HCT116 (cell line): Measurements from ENCODE around the gene PGAP3. TPM values are rescaled to one million over a fixed set of nuclear protein-coding genes. Genes with fewer than 3 reads are reported as not detected.

ENCODE experiments used
- ATAC-seq: fragments of 200-7000 bp; cut with Tn5 transposase; 2 replicates; pipeline ENCODE4 v1.9.1; 2020; ENCODE audit warnings: mild to moderate bottlenecking, moderate library complexity
- Bru-seq: library from RNA; stranded (reverse); fragments of 400-500 nt; gene quantifications from one replicate; lab custom pipeline; 2021; lab: Mats Ljungman, UMichigan
- BruChase-seq, 2 experiments: library from RNA; stranded (reverse); fragments of 400-500 nt; gene quantifications; one replicate each; lab custom pipeline; 2021; lab: Mats Ljungman, UMichigan
- BruUV-seq: library from RNA; stranded (reverse); fragments of 400-500 nt; replicated peaks from 2 replicates; lab custom pipeline; 2021; lab: Mats Ljungman, UMichigan
- CTCF ChIA-PET: fragments of 300-600 bp; sonication (Branson Sonifier 250); formaldehyde crosslinking; loops from one replicate; lab custom pipeline; 2021; ENCODE audit warnings: antibody characterized with exemption; lab: Charles Lee
- POLR2A ChIA-PET: fragments of 300-600, 350-600 bp; sonication (Branson Sonifier 250); formaldehyde crosslinking; loops from one replicate; lab custom pipeline; 2021; ENCODE audit warnings: antibody characterized with exemption; lab: Charles Lee
- RAD21 ChIA-PET, 2 experiments: fragments of 300-600 bp; sonication (Branson Sonifier 250); formaldehyde crosslinking; loops; one replicate each; lab custom pipeline; 2023; ENCODE audit warnings: low total read pairs in 2 of 2; ENCODE audit not compliant: uncharacterized antibody in 2 of 2, unreplicated experiment in 2 of 2, low non-redundant PET in 1 of 2; lab: Charles Lee
- DNase-seq: peaks from one replicate; pipeline ENCODE4 v3.0.0-alpha.2; 2010; ENCODE audit warnings: low read depth, low spot score
- H2AFZ ChIP-seq: fragments of 200-600 bp; shearing (Covaris generic), sonication (generic); 2 replicates; pipeline ENCODE4 v1.6.1; 2017; ENCODE audit warnings: low read depth, mixed run types, mixed read lengths, antibody characterized with exemption, low read length; ENCODE audit not compliant: poor library complexity, severe bottlenecking
- H3K27ac ChIP-seq: 2 replicates; pipeline ENCODE4 v1.5.1; 2012; ENCODE audit warnings: low read depth, low read length
- H3K27me3 ChIP-seq: fragments of 200-600 bp; sonication (generic); 2 replicates; pipeline ENCODE4 v1.6.1; 2016; ENCODE audit warnings: mixed run types, low read length, mixed read lengths; ENCODE audit not compliant: insufficient read depth
- H3K36me3 ChIP-seq, 2 experiments: fragments of 200-500 bp in 1 of 2; fragments of 200-600 bp in 1 of 2; sonication (Bioruptor generic) in 1 of 2; sonication (generic) in 1 of 2; 2 replicates each; pipeline versions ENCODE4 v1.5.1 to v1.6.1; 2014 to 2016; ENCODE audit warnings: low read length in 2 of 2, inconsistent platforms in 1 of 2, mixed read lengths in 1 of 2, mixed run types in 1 of 2; ENCODE audit not compliant: insufficient read depth in 2 of 2, control insufficient read depth in 1 of 2
- H3K4me1 ChIP-seq, 2 experiments: fragments of 200-600 bp in 1 of 2; sonication (generic) in 1 of 2; 2 replicates each; pipeline versions ENCODE4 v1.5.1 to v1.6.1; 2012 to 2017; ENCODE audit warnings: low read length in 2 of 2, inconsistent platforms in 1 of 2, mild to moderate bottlenecking in 1 of 2, mixed read lengths in 1 of 2, mixed run types in 1 of 2, moderate library complexity in 1 of 2; ENCODE audit not compliant: insufficient read depth in 2 of 2, control insufficient read depth in 1 of 2
- H3K4me2 ChIP-seq: fragments of 200-600 bp; sonication (generic); 2 replicates; pipeline ENCODE4 v1.6.1; 2017; ENCODE audit warnings: mixed run types, low read length, mixed read lengths
- H3K4me3 ChIP-seq, 2 experiments: fragments of 200-600 bp in 1 of 2; sonication (generic) in 1 of 2; replicated peaks in 1 of 2; 2 replicates each; pipeline ENCODE4 v1.5.1; 2011 to 2016; ENCODE audit warnings: low read length in 2 of 2, control low read depth in 1 of 2, low read depth in 1 of 2, mild to moderate bottlenecking in 1 of 2, mixed read lengths in 1 of 2, mixed run types in 1 of 2
- H3K79me2 ChIP-seq: fragments of 200-600 bp; sonication (generic); 2 replicates; pipeline ENCODE4 v1.6.1; 2017; ENCODE audit warnings: mild to moderate bottlenecking, mixed run types, low read length, moderate library complexity, mixed read lengths; ENCODE audit not compliant: insufficient read depth
- H3K9ac ChIP-seq: fragments of 200-600 bp; sonication (generic); 2 replicates; pipeline ENCODE4 v1.6.1; 2016; ENCODE audit warnings: low read length, mixed read lengths
- H3K9me2 ChIP-seq: fragments of 200-600 bp; sonication (generic), shearing (Covaris generic); 2 replicates; pipeline ENCODE4 v1.6.1; 2017; ENCODE audit warnings: mixed run types, mild to moderate bottlenecking, moderate library complexity; ENCODE audit not compliant: insufficient read depth
- H3K9me3 ChIP-seq, 2 experiments: fragments of 200-500 bp in 1 of 2; fragments of 200-600 bp in 1 of 2; sonication (Bioruptor generic) in 1 of 2; sonication (generic) in 1 of 2; 2 replicates each; pipeline ENCODE4 v1.6.1; 2014 to 2017; ENCODE audit warnings: low read length in 2 of 2, mixed read lengths in 2 of 2, inconsistent platforms in 1 of 2, low read depth in 1 of 2, mild to moderate bottlenecking in 1 of 2, mixed run types in 1 of 2, moderate library complexity in 1 of 2; ENCODE audit not compliant: control insufficient read depth in 1 of 2, insufficient read depth in 1 of 2
- H4K20me1 ChIP-seq: fragments of 200-600 bp; sonication (generic), shearing (Covaris generic); 2 replicates; pipeline ENCODE4 v1.6.1; 2017; ENCODE audit warnings: mixed run types, mild to moderate bottlenecking, moderate library complexity; ENCODE audit not compliant: insufficient read depth
- CBX3 ChIP-seq: IDR thresholded peaks from 2 replicates; pipeline ENCODE4 v1.6.1; 2012; ENCODE audit warnings: low read depth
- EGR1 ChIP-seq: IDR thresholded peaks from 2 replicates; pipeline ENCODE4 v1.6.1; 2012; ENCODE audit warnings: low read depth
- ELF1 ChIP-seq: IDR thresholded peaks from 2 replicates; pipeline ENCODE4 v1.6.1; 2012; ENCODE audit warnings: low read depth, borderline replicate concordance
- EZH2phosphoT487 ChIP-seq: fragments of 200-600 bp; IDR thresholded peaks from 2 replicates; pipeline ENCODE4 v1.6.1; 2018; ENCODE audit warnings: antibody characterized with exemption, borderline replicate concordance
- FOSL1 ChIP-seq: IDR thresholded peaks from 2 replicates; pipeline ENCODE4 v1.6.1; 2012; ENCODE audit warnings: low read depth
- POLR2AphosphoS5 ChIP-seq: IDR thresholded peaks from 2 replicates; pipeline ENCODE4 v1.6.1; 2011; ENCODE audit warnings: mild to moderate bottlenecking, low read depth, low read length, moderate library complexity
- SIN3A ChIP-seq: IDR thresholded peaks from 2 replicates; pipeline ENCODE4 v1.6.1; 2012; ENCODE audit warnings: low read depth
- SP1 ChIP-seq: IDR thresholded peaks from 2 replicates; pipeline ENCODE4 v1.6.1; 2012; ENCODE audit warnings: low read depth
- SRF ChIP-seq: IDR thresholded peaks from 2 replicates; pipeline ENCODE4 v1.6.1; 2012; ENCODE audit warnings: low read depth
- YY1 ChIP-seq: IDR thresholded peaks from 2 replicates; pipeline ENCODE4 v1.6.1; 2011; ENCODE audit warnings: low read length, low read depth, moderate library complexity, mild to moderate bottlenecking; ENCODE audit not compliant: insufficient replicate concordance; ENCODE audit errors: extremely low read depth
- intact Hi-C: fragments of 100-400 bp; cut with micrococcal nuclease; formaldehyde crosslinking; loops from 2 replicates; pipeline ENCODE4 v1.10.0; 2022
- long read RNA-seq: library from polyadenylated mRNA; unstranded; transcript quantifications from one replicate; pipeline ENCODE4 v2.0.0, GENCODE V29; 2021; ENCODE audit not compliant: unreplicated experiment
- polyA plus RNA-seq: library from polyadenylated mRNA; unstranded; fragments of >200 nt; gene quantifications from 2 replicates; pipeline ENCODE4 v1.2.1, GENCODE V29; 2012; ENCODE audit warnings: missing spikeins
- total RNA-seq: library from RNA; stranded (reverse); gene quantifications from one replicate; pipeline ENCODE4 v1.2.1, GENCODE V29; 2021; ENCODE audit not compliant: unreplicated experiment
- TF ChIP-seq, protein P1 (sequence below), 3 experiments: fragments of 200-600 bp in 1 of 3; sonication (generic) in 1 of 3; IDR thresholded peaks in 2 of 3; conservative IDR thresholded peaks in 1 of 3; 2 replicates each; pipeline ENCODE4 v1.5.1; 2012 to 2017; ENCODE audit warnings: low read depth in 2 of 3, low read length in 2 of 3, antibody characterized with exemption in 1 of 3, borderline replicate concordance in 1 of 3, control low read depth in 1 of 3, mild to moderate bottlenecking in 1 of 3, mixed read lengths in 1 of 3, mixed run types in 1 of 3, moderate library complexity in 1 of 3; ENCODE audit not compliant: insufficient read depth in 1 of 3
- TF ChIP-seq, protein P2 (sequence below): IDR thresholded peaks from 2 replicates; pipeline ENCODE4 v1.6.1; 2012

The PGAP3 gene, protein sequence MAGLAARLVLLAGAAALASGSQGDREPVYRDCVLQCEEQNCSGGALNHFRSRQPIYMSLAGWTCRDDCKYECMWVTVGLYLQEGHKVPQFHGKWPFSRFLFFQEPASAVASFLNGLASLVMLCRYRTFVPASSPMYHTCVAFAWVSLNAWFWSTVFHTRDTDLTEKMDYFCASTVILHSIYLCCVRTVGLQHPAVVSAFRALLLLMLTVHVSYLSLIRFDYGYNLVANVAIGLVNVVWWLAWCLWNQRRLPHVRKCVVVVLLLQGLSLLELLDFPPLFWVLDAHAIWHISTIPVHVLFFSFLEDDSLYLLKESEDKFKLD
- total RNA-seq (15.2 TPM), Bru-seq, nascent RNA (percentile 54 among the genes with signal in this experiment), BruChase-seq, experiment 1, labeled RNA remaining after a 6-hour chase (percentile 66 among the genes with signal in this experiment), BruChase-seq, experiment 2, labeled RNA remaining after a 2-hour chase (percentile 65 among the genes with signal in this experiment)
- polyA plus RNA-seq, result 8.2 and 8.7 TPM in 2 replicates
- long read RNA-seq, partial matches to known transcripts, result 6 of 9 reads
- long read RNA-seq, other reads (novel, unspliced or antisense), result 3 of 9 reads

DNA sequence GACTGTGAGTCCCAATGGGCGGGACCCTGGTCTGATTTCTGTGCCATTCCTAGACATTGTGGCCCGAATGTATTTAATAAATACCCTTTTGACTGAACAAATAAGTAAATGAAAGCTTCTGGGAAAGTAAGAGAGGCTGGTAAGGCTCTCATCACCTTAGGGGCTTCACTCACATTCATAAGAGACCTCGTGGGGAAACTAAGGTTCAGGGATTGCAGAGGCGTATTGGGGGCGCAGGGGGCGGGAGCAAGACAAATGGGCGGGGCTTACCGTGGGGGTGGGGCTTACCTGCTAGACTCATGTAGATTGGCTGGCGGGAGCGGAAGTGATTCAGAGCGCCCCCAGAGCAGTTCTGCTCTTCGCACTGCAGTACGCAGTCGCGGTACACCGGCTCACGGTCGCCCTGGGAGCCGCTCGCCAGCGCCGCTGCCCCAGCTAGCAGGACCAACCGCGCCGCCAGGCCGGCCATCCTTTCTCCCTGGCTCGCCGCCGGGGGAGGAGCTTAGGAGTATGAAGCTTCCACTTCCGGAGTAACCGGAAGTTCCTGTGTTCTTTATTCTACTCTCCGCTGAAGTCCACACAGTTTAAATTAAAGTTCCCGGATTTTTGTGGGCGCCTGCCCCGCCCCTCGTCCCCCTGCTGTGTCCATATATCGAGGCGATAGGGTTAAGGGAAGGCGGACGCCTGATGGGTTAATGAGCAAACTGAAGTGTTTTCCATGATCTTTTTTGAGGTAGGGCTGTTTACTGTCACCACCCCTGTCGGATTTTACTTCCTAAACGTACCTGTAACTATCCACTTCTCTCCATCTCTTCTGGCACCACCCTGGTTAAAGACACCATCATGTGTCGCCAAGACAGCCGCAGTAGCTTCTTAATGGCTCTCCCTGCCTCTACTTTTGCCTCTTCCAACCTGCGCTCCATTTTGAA is at the start of gene PGAP3:
TSS of gene PGAP3 (minus strand) at position 512 of the 929 bp plus-strand sequence. CDS start at position 469, 43 bp downstream.
- Histone ChIP-seq H2AFZ (peak within 1 kb of the TSS; percentile 49), H3K4me2 (peak within 1 kb of the TSS; percentile 91), H3K9me3 (no peaks in the 10 kb centered on the region), H3K9me2 (no peaks in the 10 kb centered on the region), H3K4me1 (peaks cover 10 to 19% of the 10 kb centered on the region in 2 experiments; a peak in 3 of 4 replicates), H3K27me3 (no peaks in the 10 kb centered on the region), H4K20me1 (no peaks in the 10 kb centered on the region), H3K36me3 (no peaks in the 10 kb centered on the region), H3K4me3 (peak within 1 kb of the TSS; percentile 84 to 89), H3K27ac (peak within 1 kb of the TSS; percentile 95), H3K9ac (peak within 1 kb of the TSS; percentile 77), H3K79me2 (no peaks in the 10 kb centered on the region)
- TF ChIP-seq SRF, result peak; percentile 47; the same call in 1 of the 2 replicates
- TF ChIP-seq, protein P1, sequence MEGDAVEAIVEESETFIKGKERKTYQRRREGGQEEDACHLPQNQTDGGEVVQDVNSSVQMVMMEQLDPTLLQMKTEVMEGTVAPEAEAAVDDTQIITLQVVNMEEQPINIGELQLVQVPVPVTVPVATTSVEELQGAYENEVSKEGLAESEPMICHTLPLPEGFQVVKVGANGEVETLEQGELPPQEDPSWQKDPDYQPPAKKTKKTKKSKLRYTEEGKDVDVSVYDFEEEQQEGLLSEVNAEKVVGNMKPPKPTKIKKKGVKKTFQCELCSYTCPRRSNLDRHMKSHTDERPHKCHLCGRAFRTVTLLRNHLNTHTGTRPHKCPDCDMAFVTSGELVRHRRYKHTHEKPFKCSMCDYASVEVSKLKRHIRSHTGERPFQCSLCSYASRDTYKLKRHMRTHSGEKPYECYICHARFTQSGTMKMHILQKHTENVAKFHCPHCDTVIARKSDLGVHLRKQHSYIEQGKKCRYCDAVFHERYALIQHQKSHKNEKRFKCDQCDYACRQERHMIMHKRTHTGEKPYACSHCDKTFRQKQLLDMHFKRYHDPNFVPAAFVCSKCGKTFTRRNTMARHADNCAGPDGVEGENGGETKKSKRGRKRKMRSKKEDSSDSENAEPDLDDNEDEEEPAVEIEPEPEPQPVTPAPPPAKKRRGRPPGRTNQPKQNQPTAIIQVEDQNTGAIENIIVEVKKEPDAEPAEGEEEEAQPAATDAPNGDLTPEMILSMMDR (IDR thresholded peaks at IDR 0.05 in 2 of 3, conservative IDR thresholded peaks at IDR 0.05 in 1 of 3; ENCODE audit: borderline replicate concordance in 1 of 3, insufficient read depth in 1 of 3, low read depth in 2 of 3, low read length in 2 of 3), result no peak
- TF ChIP-seq, protein P2, sequence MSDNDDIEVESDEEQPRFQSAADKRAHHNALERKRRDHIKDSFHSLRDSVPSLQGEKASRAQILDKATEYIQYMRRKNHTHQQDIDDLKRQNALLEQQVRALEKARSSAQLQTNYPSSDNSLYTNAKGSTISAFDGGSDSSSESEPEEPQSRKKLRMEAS, result peak; percentile 24; the same call in 1 of the 2 replicates
- TF ChIP-seq CBX3, result 0 out of 2 replicates have a peak, but pooled peaks have one; percentile 39
- peak; percentile 62; the same call in 1 of the 2 replicates for TF ChIP-seq SIN3A
- peak; percentile 23 for TF ChIP-seq YY1
- peak; percentile 89 for TF ChIP-seq ELF1
- no peak for TF ChIP-seq EZH2phosphoT487
- no peak for TF ChIP-seq FOSL1
- peak; percentile 51 for TF ChIP-seq SP1
- TF ChIP-seq EGR1, result peak; percentile 65; the same call in 1 of the 2 replicates
- peak; percentile 91 for TF ChIP-seq POLR2AphosphoS5
- DNase-seq (peak; percentile 91), ATAC-seq (peak; percentile 95)
- CTCF ChIA-PET, result interaction anchor here (0.6 to 2.4 kb wide), 10 partner anchors 9 to 705 kb away, joined by 3 to 9 read pairs (median 4); partner anchors contain the start of gene MIEN1
- BruUV-seq, result no TSS peak
- RAD21 ChIA-PET, result interaction anchor here in 1 of 2 experiments (1.1 kb wide), 1 partner anchor 42 kb away, joined by 3 read pairs; the partner anchor contains the start of gene MIEN1
- POLR2A ChIA-PET, result interaction anchor here (0.9 to 2.1 kb wide), 4 partner anchors 10 to 41 kb away, joined by 3 to 16 read pairs (median 6); partner anchors contain the start of genes ERBB2 and MIEN1
- intact Hi-C loops, result no loop called here
